Peyer's patch (tissue), 4 donors: ENCODE results near the gene DCBLD2. TPM values are rescaled to one million over a fixed set of nuclear protein-coding genes. Genes with fewer than 3 reads are reported as not detected.

ENCODE experiments used
- DNase-seq, 3 donors: peaks; one replicate each; pipeline ENCODE4 v3.0.0-alpha.2; 2017 to 2019
- H3K27ac ChIP-seq, 4 donors: fragments of 200-600 bp; sonication (generic); one replicate each; pipeline ENCODE4 v1.5.1; 2016 to 2019
- H3K27me3 ChIP-seq, 2 donors: fragments of 200-600 bp; sonication (generic); one replicate each; pipeline ENCODE4 v1.5.1; 2019
- H3K36me3 ChIP-seq, 3 donors: fragments of 200-600 bp; sonication (generic); one replicate each; pipeline ENCODE4 v1.5.1; 2016 to 2019
- H3K4me1 ChIP-seq, 4 donors: fragments of 200-600 bp; sonication (generic); one replicate each; pipeline ENCODE4 v1.5.1; 2016 to 2019
- H3K4me3 ChIP-seq, 4 donors: fragments of 200-600 bp; sonication (generic); 1 replicate in 3 of 4; 2 replicates in 1 of 4; pipeline ENCODE4 v1.5.1; 2016 to 2019; ENCODE audit warnings: mild to moderate bottlenecking in 1 of 4
- H3K9me3 ChIP-seq, 4 donors: fragments of 200-600 bp; sonication (generic); one replicate each; pipeline ENCODE4 v1.5.1; 2016 to 2019; ENCODE audit warnings: mild to moderate bottlenecking in 1 of 4
- CTCF ChIP-seq, 6 experiments: fragments of 450-650 bp in 4 of 6; fragments of 200-600 bp in 2 of 6; sonication (generic) in 1 of 6; IDR thresholded peaks; one replicate each; pipeline ENCODE4 v1.5.1; 2017 to 2019; ENCODE audit warnings: antibody characterized with exemption in 6 of 6, mild to moderate bottlenecking in 3 of 6, moderate library complexity in 1 of 6
- POLR2A ChIP-seq, 2 donors: fragments of 450-650 bp; IDR thresholded peaks; one replicate each; pipeline ENCODE4 v1.5.1; 2017; ENCODE audit warnings: antibody characterized with exemption in 2 of 2, mild to moderate bottlenecking in 2 of 2, moderate library complexity in 2 of 2
- total RNA-seq, 4 donors: library from RNA; depleted of rRNA; stranded (reverse); fragments of >200 nt; gene quantifications; one replicate each; pipeline ENCODE4 v1.1.0, GENCODE V29; 2016

DCBLD2 gene
- total RNA-seq, 4 donors from 2014 or later: 4.8 to 9.1 (median 7.0) TPM

GRCh38 chr3:98920166-98920565 is 18.7 kb upstream of the DCBLD2 start:
- Histone ChIP-seq H3K4me1 (no peaks in the 10 kb centered on the region), H3K36me3 (no peaks in the 10 kb centered on the region), H3K27me3 (no peaks in the 10 kb centered on the region), H3K27ac (no peak overlapping the region), H3K4me3 (no peak overlapping the region), H3K9me3 (no peaks in the 10 kb centered on the region)
- no peak for TF ChIP-seq CTCF (IDR thresholded peaks at IDR 0.05)
- TF ChIP-seq POLR2A (IDR thresholded peaks at IDR 0.05): no peak
- DNase-seq: no peak

GRCh38 chr3:98918586-98918985 is 17.1 kb upstream of the DCBLD2 start:
- Histone ChIP-seq H3K4me3 (no peak overlapping the region), H3K27ac (no peak overlapping the region), H3K27me3 (no peaks in the 10 kb centered on the region), H3K36me3 (no peaks in the 10 kb centered on the region), H3K9me3 (no peaks in the 10 kb centered on the region), H3K4me1 (no peaks in the 10 kb centered on the region)
- DNase-seq: no peak
- no peak for TF ChIP-seq POLR2A (IDR thresholded peaks at IDR 0.05)
- TF ChIP-seq CTCF (IDR thresholded peaks at IDR 0.05): no peak

GRCh38 chr3:98917608-98918007 is 16.1 kb upstream of the DCBLD2 start:
- Histone ChIP-seq H3K4me3 (no peak overlapping the region), H3K9me3 (no peaks in the 10 kb centered on the region), H3K4me1 (no peaks in the 10 kb centered on the region), H3K27ac (no peak overlapping the region), H3K36me3 (no peaks in the 10 kb centered on the region), H3K27me3 (no peaks in the 10 kb centered on the region)
- TF ChIP-seq POLR2A (IDR thresholded peaks at IDR 0.05) (no peak), CTCF (IDR thresholded peaks at IDR 0.05) (no peak)
- no peak for DNase-seq

GRCh38 chr3:98914210-98915080 is 12.9 kb upstream of the DCBLD2 start:
- Histone ChIP-seq H3K4me1 (no peaks in the 10 kb centered on the region), H3K27me3 (no peaks in the 10 kb centered on the region), H3K4me3 (no peak overlapping the region), H3K36me3 (no peaks in the 10 kb centered on the region), H3K9me3 (no peaks in the 10 kb centered on the region), H3K27ac (no peak overlapping the region)
- TF ChIP-seq CTCF (IDR thresholded peaks at IDR 0.05): no peak
- TF ChIP-seq POLR2A (IDR thresholded peaks at IDR 0.05): no peak
- no peak for DNase-seq

GRCh38 chr3:98912448-98912847 is 11.0 kb upstream of the DCBLD2 start:
- DNase-seq: no peak
- Histone ChIP-seq H3K4me3 (no peak overlapping the region), H3K4me1 (no peaks in the 10 kb centered on the region), H3K27ac (no peak overlapping the region), H3K36me3 (no peaks in the 10 kb centered on the region), H3K27me3 (no peaks in the 10 kb centered on the region), H3K9me3 (no peaks in the 10 kb centered on the region)
- TF ChIP-seq CTCF (IDR thresholded peaks at IDR 0.05) (no peak), POLR2A (IDR thresholded peaks at IDR 0.05) (no peak)
